Heart right ventricle (tissue), 16 donors: ENCODE measurements around the gene TAS2R30. TPM values are rescaled to one million over a fixed set of nuclear protein-coding genes. Genes with fewer than 3 reads are reported as not detected.

ENCODE experiments used
- ATAC-seq, 8 donors: fragments of 200-7000 bp; cut with Tn5 transposase; one replicate each; pipeline ENCODE4 v1.9.1; 2020; ENCODE audit warnings: mild to moderate bottlenecking in 8 of 8, moderate library complexity in 8 of 8, moderate number of reproducible peaks in 1 of 8
- DNase-seq, 2 donors: peaks; one replicate each; pipeline ENCODE4 v3.0.0-alpha.2; 2020
- H3K27ac ChIP-seq, 10 donors: fragments of 200-600 bp; sonication (generic) in 2 of 10; one replicate each; pipeline versions ENCODE4 v1.5.0 to v1.8.0; 2020 to 2022; ENCODE audit warnings: mild to moderate bottlenecking in 3 of 10
- H3K27me3 ChIP-seq, 7 donors: fragments of 200-600 bp; one replicate each; pipeline ENCODE4 v1.8.0; 2021 to 2022; ENCODE audit warnings: mild to moderate bottlenecking in 2 of 7
- H3K36me3 ChIP-seq, 9 donors: fragments of 200-600 bp; sonication (generic) in 1 of 9; one replicate each; pipeline versions ENCODE4 v1.5.0 to v1.8.0; 2020 to 2022; ENCODE audit warnings: mild to moderate bottlenecking in 2 of 9
- H3K4me1 ChIP-seq, 9 donors: fragments of 200-600 bp; sonication (generic) in 1 of 9; one replicate each; pipeline versions ENCODE4 v1.5.0 to v1.8.0; 2020 to 2022; ENCODE audit warnings: mild to moderate bottlenecking in 4 of 9
- H3K4me3 ChIP-seq, 10 donors: fragments of 200-600 bp; sonication (generic) in 2 of 10; one replicate each; pipeline versions ENCODE4 v1.5.0 to v1.8.0; 2020 to 2022; ENCODE audit warnings: mild to moderate bottlenecking in 7 of 10, moderate library complexity in 2 of 10
- H3K9me3 ChIP-seq, 11 donors: fragments of 200-600 bp in 10 of 11; sonication (generic) in 2 of 11; one replicate each; pipeline versions ENCODE4 v1.5.0 to v1.8.0; 2013 to 2022; ENCODE audit warnings: mild to moderate bottlenecking in 2 of 11, control low read depth in 1 of 11, moderate library complexity in 1 of 11
- WGBS, 2 donors: extraction: QIAGEN DNeasy Blood & Tissue Kit; methylation state at CpG; one replicate each; pipeline ENCODE4 v1.1.7; 2013; ENCODE audit warnings: inconsistent platforms in 1 of 2; 5-methylcytosine and 5-hydroxymethylcytosine counted together
- intact Hi-C, 10 donors: fragments of 100-400 bp; cut with DNase I; formaldehyde crosslinking; loops; one replicate each; pipeline versions ENCODE4 v1.11.1 to v1.14.2; 2022
- polyA plus RNA-seq, 2 donors: library from polyadenylated mRNA; stranded (reverse); fragments of 200-250 nt; gene quantifications; one replicate each; pipeline ENCODE4 v1.2.3, GENCODE V29; 2013
- total RNA-seq, 10 donors: library from RNA; stranded (reverse); fragmentation: NEBNext Ultra II Directional in 3 of 10; extraction: Animal tissue kit (Norgen Biotek cat#: 25700) in 3 of 10; gene quantifications; one replicate each; pipeline versions ENCODE4 v1.2.1 to v1.2.4, GENCODE V29; 2021 to 2023
- TF ChIP-seq, protein P1 (sequence below), 9 donors: fragments of 200-600 bp; sonication (generic) in 2 of 9; IDR thresholded peaks; one replicate each; pipeline versions ENCODE4 v1.5.0 to v1.8.0; 2021 to 2022; ENCODE audit warnings: antibody characterized with exemption in 9 of 9, mild to moderate bottlenecking in 5 of 9, moderate library complexity in 1 of 9
- donor health status: Arrhythmogenic right ventricular cardiomyopathy.
- donor health status: ischemic (EF 13 %, LVEDD 7.1; RV severe dilation, severe dysfunction).
- donor health status: healthy with polysubstance abuse.
- donor health status: DM: no; HTN: yes; CAD: no.
- donor health status: DM: no; HTN: no; CAD: no.
- donor health status: ischemic (EF 25% LVEDD 6.9; RV normal size, moderate dysfunction).
- donor health status: ischemic (EF 25% LVEDD 5.7; RV mildly dilated, moderate dysfunction).
- donor health status: healthy.
- donor health status: DM: yes; HTN: yes; CAD: no.
- donor health status: Ischemic cardiomyopathy.
- donor health status: ischemic (EF 35%, LVEDD 5.7; RV mildly dilated, moderate dysfunction).
- donor health status: nonischemic (EF 11% LVEDD 7.7; RV severe dilation, severe dysfunction).
- donor health status: DM: yes; HTN: yes; CAD: no.
- donor health status: PGD.
- donor health status: ischemic (EF 29% LVEDD 5.4; RV normal size, mild dysfunction).
- donor health status: nonischemic (EF 23%, LVEDD 6.1; RV moderate dilation, normal function).

The TAS2R30 gene
- total and polyA plus RNA-seq, 12 donors = 0.60 to 1.5 (median 1.0) TPM; not detected in 2

DNA sequence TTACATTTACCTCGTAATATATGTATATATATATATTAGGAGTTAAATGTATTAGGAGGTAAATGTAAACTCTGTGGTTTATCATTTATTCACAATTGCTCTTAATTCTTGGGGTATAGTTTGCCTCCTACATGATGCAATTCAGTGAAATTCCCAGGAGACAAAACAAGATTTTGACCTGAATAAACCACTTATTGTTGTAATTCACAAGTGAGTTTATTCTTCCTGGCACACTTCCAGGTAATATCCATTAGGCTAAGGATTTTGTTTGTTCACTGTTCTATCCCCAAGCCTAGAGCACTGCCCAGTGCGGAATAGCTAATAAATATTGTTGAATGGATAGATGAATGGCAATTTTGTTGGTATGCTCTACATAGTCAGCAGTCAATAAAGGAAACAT is 39.6 kb upstream of the TAS2R30 start:
- H3K36me3 ChIP-seq = peaks cover 0 to 13% (median 0%) of the 10 kb centered on the region in 9 donors
- DNase-seq (no peak), ATAC-seq (no peak)
- H3K27ac ChIP-seq = no peak overlapping the region
- H3K4me3 ChIP-seq = no peak overlapping the region
- intact Hi-C loops = loop anchor here in 3 of 10 donors (10.0 kb wide), 2 partner anchors 209 to 219 kb away; no protein-coding TSS in a partner anchor
- WGBS, 2 donors = 98 to 99% methylated on average over 2 of the region's 2 CpGs
- TF ChIP-seq, protein P1, sequence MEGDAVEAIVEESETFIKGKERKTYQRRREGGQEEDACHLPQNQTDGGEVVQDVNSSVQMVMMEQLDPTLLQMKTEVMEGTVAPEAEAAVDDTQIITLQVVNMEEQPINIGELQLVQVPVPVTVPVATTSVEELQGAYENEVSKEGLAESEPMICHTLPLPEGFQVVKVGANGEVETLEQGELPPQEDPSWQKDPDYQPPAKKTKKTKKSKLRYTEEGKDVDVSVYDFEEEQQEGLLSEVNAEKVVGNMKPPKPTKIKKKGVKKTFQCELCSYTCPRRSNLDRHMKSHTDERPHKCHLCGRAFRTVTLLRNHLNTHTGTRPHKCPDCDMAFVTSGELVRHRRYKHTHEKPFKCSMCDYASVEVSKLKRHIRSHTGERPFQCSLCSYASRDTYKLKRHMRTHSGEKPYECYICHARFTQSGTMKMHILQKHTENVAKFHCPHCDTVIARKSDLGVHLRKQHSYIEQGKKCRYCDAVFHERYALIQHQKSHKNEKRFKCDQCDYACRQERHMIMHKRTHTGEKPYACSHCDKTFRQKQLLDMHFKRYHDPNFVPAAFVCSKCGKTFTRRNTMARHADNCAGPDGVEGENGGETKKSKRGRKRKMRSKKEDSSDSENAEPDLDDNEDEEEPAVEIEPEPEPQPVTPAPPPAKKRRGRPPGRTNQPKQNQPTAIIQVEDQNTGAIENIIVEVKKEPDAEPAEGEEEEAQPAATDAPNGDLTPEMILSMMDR (IDR thresholded peaks at IDR 0.05) = no peak
- H3K4me1 ChIP-seq = peaks cover 3 to 43% (median 30%) of the 10 kb centered on the region in 9 donors
- H3K27me3 ChIP-seq = no peaks in the 10 kb centered on the region
- no peaks in the 10 kb centered on the region for H3K9me3 ChIP-seq

DNA sequence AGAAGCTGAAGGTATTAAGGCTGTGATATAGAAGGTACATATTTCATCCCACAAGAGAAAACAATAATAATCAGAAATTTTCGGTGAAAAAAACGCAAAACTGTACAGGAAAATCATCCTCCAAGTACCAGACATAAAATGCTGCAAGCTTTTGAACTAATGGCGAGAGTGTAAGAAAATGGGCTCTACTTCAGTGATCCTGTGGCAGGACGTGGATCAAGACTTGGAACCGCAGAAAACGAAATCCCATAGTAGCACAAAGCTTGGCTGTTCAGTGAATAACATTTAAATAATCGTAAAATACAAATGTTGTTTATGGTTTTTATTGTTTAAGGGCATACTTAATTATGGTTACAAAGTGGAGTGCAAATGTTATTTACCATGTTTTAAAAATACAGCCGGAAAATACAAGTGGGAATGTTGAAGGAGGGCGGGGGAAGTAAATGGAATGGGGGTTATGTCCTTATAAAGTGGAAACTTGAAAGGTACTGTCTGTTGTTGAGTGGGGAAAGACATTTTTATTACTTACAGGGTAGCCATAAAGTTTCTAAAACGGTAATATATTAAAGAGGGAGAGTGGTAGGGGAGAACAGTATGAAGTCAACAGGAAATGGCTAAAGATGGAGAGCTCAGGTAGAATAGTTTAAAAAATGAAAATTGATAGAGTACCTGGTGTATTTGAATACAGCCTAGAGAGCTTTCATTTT is 37.7 kb upstream of the TAS2R30 start:
- TF ChIP-seq, protein P1 (IDR thresholded peaks at IDR 0.05) = no peak
- Histone ChIP-seq H3K4me1 (peaks cover 3 to 55% (median 38%) of the 10 kb centered on the region in 9 donors), H3K36me3 (peaks cover 0 to 13% (median 0%) of the 10 kb centered on the region in 9 donors), H3K9me3 (no peaks in the 10 kb centered on the region), H3K27me3 (no peaks in the 10 kb centered on the region), H3K27ac (peak overlapping the region in 9 of 10 donors; percentile 90 to 99 (median 98)), H3K4me3 (peak overlapping the region; percentile 61 to 98 (median 86))
- DNase-seq = no peak
- intact Hi-C loops = loop anchor here in 3 of 10 donors (10.0 kb wide), 2 partner anchors 207 to 217 kb away; no protein-coding TSS in a partner anchor
- 2 to 5% methylated on average over 10 of the region's 10 CpGs for WGBS, 2 donors
- ATAC-seq = no peak

- 0% methylated on average over 67 to 70 of the region's 70 CpGs for WGBS, 2 donors
- DNase-seq = peak; percentile 93
- Histone ChIP-seq H3K4me1 (peaks cover 3 to 55% (median 38%) of the 10 kb centered on the region in 9 donors), H3K9me3 (no peaks in the 10 kb centered on the region), H3K27me3 (no peaks in the 10 kb centered on the region), H3K27ac (peak within 1 kb of the TSS; percentile 90 to 99 (median 98)), H3K4me3 (peak within 1 kb of the TSS; percentile 61 to 98 (median 86)), H3K36me3 (peaks cover 0 to 14% (median 0%) of the 10 kb centered on the region in 9 donors)
- intact Hi-C loops = loop anchor here in 3 of 10 donors (10.0 kb wide), 2 partner anchors 207 to 217 kb away; no protein-coding TSS in a partner anchor
- peak; percentile 100 for ATAC-seq
- TF ChIP-seq, protein P1 (IDR thresholded peaks at IDR 0.05) = peak in 2 of 9 donors; percentile 11 to 16
Measured at GRCh38 chr12:11171145-11171968, 36.9 kb upstream of the TAS2R30 start, which contains the start of gene SMIM10L1. Gene SMIM10L1 (plus strand): TSS chr12:11171194. CDS start chr12:11171357, 163 bp downstream.

DNA sequence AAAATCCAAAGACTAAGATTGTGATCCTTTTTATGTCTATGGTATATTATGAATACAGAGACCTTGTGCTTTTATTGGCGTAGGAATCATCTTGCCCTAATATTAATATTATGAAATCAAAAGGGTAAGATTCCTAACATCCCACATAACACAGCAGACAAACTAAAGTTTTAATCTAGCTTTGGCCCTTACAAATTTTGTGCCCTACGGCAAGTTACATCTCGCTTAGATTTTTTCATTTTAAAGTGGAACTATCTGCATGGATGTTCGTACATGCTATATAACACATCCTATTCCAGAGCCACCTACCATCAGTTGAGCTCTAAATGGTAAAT is 36.3 kb upstream of the TAS2R30 start:
- intact Hi-C loops = loop anchor here in 3 of 10 donors (10.0 kb wide), 2 partner anchors 206 to 216 kb away; no protein-coding TSS in a partner anchor

More for the DNA sequence above, 36.3 kb upstream of the TAS2R30 start:
- DNase-seq (no peak), ATAC-seq (no peak)
- peaks cover 0 to 19% (median 0%) of the 10 kb centered on the region in 9 donors for H3K36me3 ChIP-seq
- peak overlapping the region; percentile 90 to 99 (median 98) for H3K27ac ChIP-seq
- peak overlapping the region; percentile 61 to 98 (median 86) for H3K4me3 ChIP-seq
- TF ChIP-seq, protein P1 (IDR thresholded peaks at IDR 0.05) = no peak
- no peaks in the 10 kb centered on the region for H3K27me3 ChIP-seq
- H3K4me1 ChIP-seq = peaks cover 3 to 56% (median 38%) of the 10 kb centered on the region in 9 donors
- no peaks in the 10 kb centered on the region for H3K9me3 ChIP-seq
- WGBS, 2 donors = 1 to 3% methylated on average over 4 of the region's 4 CpGs
